Muscle of back (tissue), 11 donors: ENCODE data around the gene TMEM106C. TPM values are rescaled to one million over a fixed set of nuclear protein-coding genes. Genes with fewer than 3 reads are reported as not detected.
A peak's percentile ranks its signal among the peaks of the same experiment; 100 is the strongest.

Experiments
- DNase-seq, 3 donors: peaks; one replicate each; pipeline versions ENCODE4 v3.0.0 to v3.0.0-alpha.2; 2013
- polyA plus RNA-seq, 10 donors: library from polyadenylated mRNA; unstranded; fragments of 120-200 nt; gene quantifications; one replicate each; pipeline ENCODE4 v1.2.1, GENCODE V29; 2013; ENCODE audit not compliant: insufficient read length in 10 of 10

Gene TMEM106C
- polyA plus RNA-seq, 10 donors = 51.6 to 67.5 (median 57.6) TPM

- DNase-seq = no peak
These were observed 14.6 kb downstream of the TMEM106C start for GRCh38 chr12:47977772-47978597.

- no peak for DNase-seq
These were observed 15.1 kb downstream of the TMEM106C start for GRCh38 chr12:47978598-47978873.

GRCh38 chr12:47979166-47979565 lies 15.8 kb downstream of the TMEM106C start:
- DNase-seq = no peak

- DNase-seq = no peak
These were observed 16.3 kb downstream of the TMEM106C start for GRCh38 chr12:47979686-47980085.

GRCh38 chr12:47980197-47980596 lies 16.8 kb downstream of the TMEM106C start:
- DNase-seq = no peak

- DNase-seq = no peak
These were observed 17.5 kb downstream of the TMEM106C start for GRCh38 chr12:47980779-47981495.

GRCh38 chr12:47981496-47982260 lies 18.3 kb downstream of the TMEM106C start:
- DNase-seq = no peak

GRCh38 chr12:47982311-47982710 lies 18.9 kb downstream of the TMEM106C start:
- no peak for DNase-seq

- DNase-seq = no peak
These were observed 19.4 kb downstream of the TMEM106C start for GRCh38 chr12:47982770-47983169.

GRCh38 chr12:47983541-47984115 lies 20.2 kb downstream of the TMEM106C start:
- DNase-seq = no peak

GRCh38 chr12:47984331-47984801 lies 21.0 kb downstream of the TMEM106C start:
- DNase-seq = no peak

- no peak for DNase-seq
These were observed 22.3 kb downstream of the TMEM106C start for GRCh38 chr12:47985596-47986290.

GRCh38 chr12:47986291-47986660 lies 22.9 kb downstream of the TMEM106C start:
- DNase-seq = no peak

GRCh38 chr12:47986832-47987231 lies 23.4 kb downstream of the TMEM106C start:
- no peak for DNase-seq

- peak in 2 of 3 donors; percentile 6 to 32 for DNase-seq
These were observed 24.1 kb downstream of the TMEM106C start for GRCh38 chr12:47987411-47988072.

GRCh38 chr12:47988073-47989022 lies 25.0 kb downstream of the TMEM106C start:
- peak in 2 of 3 donors; percentile 14 to 40 for DNase-seq

- DNase-seq = no peak
These were observed 25.6 kb downstream of the TMEM106C start for GRCh38 chr12:47989023-47989417.

- DNase-seq = no peak
These were observed 26.3 kb downstream of the TMEM106C start for GRCh38 chr12:47989666-47990065.

GRCh38 chr12:47990351-47991105 lies 27.1 kb downstream of the TMEM106C start:
- peak in 2 of 3 donors; percentile 64 to 74 for DNase-seq
